Myocyte (in vitro differentiated cells): ENCODE results near the gene IER5. TPM values are rescaled to one million over a fixed set of nuclear protein-coding genes. Genes with fewer than 3 reads are reported as not detected.

ENCODE experiments used
- DNase-seq: peaks from one replicate; pipeline ENCODE4 v3.0.0-alpha.2; 2012; ENCODE audit warnings: low read depth
- total RNA-seq: library from RNA; depleted of rRNA; stranded (reverse); fragments of >200 nt; gene quantifications from 2 replicates; pipeline ENCODE4 v1.2.3, GENCODE V29; 2014

IER5 gene
- total RNA-seq, 1 donor from 2014 or later, result 32.8 TPM

GRCh38 chr1:181076852-181077251 is 11.6 kb upstream of the IER5 start:
- no peak for DNase-seq

- peak; percentile 38 for DNase-seq
These were observed 10.8 kb upstream of the IER5 start for GRCh38 chr1:181077576-181078242.

GRCh38 chr1:181079382-181079781 is 9.1 kb upstream of the IER5 start:
- DNase-seq, result no peak

- no peak for DNase-seq
These were observed 8.6 kb upstream of the IER5 start for GRCh38 chr1:181079920-181080319.

- DNase-seq, result no peak
These were observed 7.9 kb upstream of the IER5 start for GRCh38 chr1:181080556-181080955.

GRCh38 chr1:181081395-181081794 is 7.1 kb upstream of the IER5 start:
- DNase-seq, result no peak

GRCh38 chr1:181083842-181084605 is 4.5 kb upstream of the IER5 start:
- peak; percentile 85 for DNase-seq

GRCh38 chr1:181084606-181084969 is 3.9 kb upstream of the IER5 start:
- no peak for DNase-seq

GRCh38 chr1:181086091-181086490 is 2.4 kb upstream of the IER5 start:
- no peak for DNase-seq

- DNase-seq, result no peak
These were observed 1.6 kb upstream of the IER5 start for GRCh38 chr1:181086926-181087325.

GRCh38 chr1:181087400-181087901 is 1.0 kb upstream of the IER5 start:
- no peak for DNase-seq

- DNase-seq, result peak; percentile 24
These were observed 646 bp downstream of the IER5 start for GRCh38 chr1:181089017-181089675.

- DNase-seq, result peak; percentile 76
These were observed 1.4 kb downstream of the IER5 start for GRCh38 chr1:181089676-181090544.

GRCh38 chr1:181090641-181091126 is 2.2 kb downstream of the IER5 start:
- no peak for DNase-seq

GRCh38 chr1:181091309-181092040 is 3.0 kb downstream of the IER5 start:
- DNase-seq, result no peak

GRCh38 chr1:181092056-181092455 is 3.6 kb downstream of the IER5 start:
- DNase-seq, result no peak

GRCh38 chr1:181092883-181093458 is 4.5 kb downstream of the IER5 start:
- no peak for DNase-seq

- DNase-seq, result peak; percentile 97
These were observed 6.1 kb downstream of the IER5 start for GRCh38 chr1:181094416-181095212.

GRCh38 chr1:181095260-181095659 is 6.8 kb downstream of the IER5 start:
- no peak for DNase-seq
